ENCODE data around the gene KRTAP10-4.
"Not testable (repeated sequence)": the region's sequence is repeated elsewhere in the genome, so short reads cannot be mapped to it uniquely, and the experiment has no call there.

KRTAP10-4 gene

GRCh38 chr21:44601596-44602462, 28.3 kb downstream of the KRTAP10-4 start:
- DNase-seq, result no peak

GRCh38 chr21:44602463-44602850, 28.9 kb downstream of the KRTAP10-4 start:
- no peak for DNase-seq

GRCh38 chr21:44603109-44603875, 29.8 kb downstream of the KRTAP10-4 start:
- no peak for DNase-seq

- DNase-seq, result no peak
Measured at GRCh38 chr21:44603911-44604310, 30.4 kb downstream of the KRTAP10-4 start.

- DNase-seq, result no peak
Measured at GRCh38 chr21:44606495-44606894, 33.0 kb downstream of the KRTAP10-4 start.

- no peak for DNase-seq
Measured at GRCh38 chr21:44609193-44609592, 35.7 kb downstream of the KRTAP10-4 start.

GRCh38 chr21:44610157-44610843, 36.8 kb downstream of the KRTAP10-4 start:
- not testable (repeated sequence) for DNase-seq

- DNase-seq, result no peak
Measured at GRCh38 chr21:44611551-44611950, 38.0 kb downstream of the KRTAP10-4 start.

- DNase-seq, result no peak
Measured at GRCh38 chr21:44612029-44612486, 38.5 kb downstream of the KRTAP10-4 start, which contains the start of gene KRTAP10-8. KRTAP10-8 (plus strand) TSS chr21:44612079; CDS start chr21:44612101, 22 bp downstream.

- DNase-seq, result no peak
Measured at GRCh38 chr21:44612669-44613229, 39.2 kb downstream of the KRTAP10-4 start.

GRCh38 chr21:44613386-44614155, 40.0 kb downstream of the KRTAP10-4 start:
- no peak for DNase-seq

- no peak for DNase-seq
Measured at GRCh38 chr21:44614161-44614631, 40.7 kb downstream of the KRTAP10-4 start.

GRCh38 chr21:44614961-44615391, 41.4 kb downstream of the KRTAP10-4 start:
- no peak for DNase-seq

GRCh38 chr21:44615466-44615865, 41.9 kb downstream of the KRTAP10-4 start:
- DNase-seq, result no peak

GRCh38 chr21:44615911-44616590, 42.5 kb downstream of the KRTAP10-4 start:
- DNase-seq, result no peak

- no peak for DNase-seq
Measured at GRCh38 chr21:44616591-44616926, 43.0 kb downstream of the KRTAP10-4 start.

- DNase-seq, result no peak
Measured at GRCh38 chr21:44617071-44617501, 43.6 kb downstream of the KRTAP10-4 start.

- no peak for DNase-seq
Measured at GRCh38 chr21:44618504-44618903, 45.0 kb downstream of the KRTAP10-4 start.

- no peak for DNase-seq
Measured at GRCh38 chr21:44618909-44619308, 45.4 kb downstream of the KRTAP10-4 start.

GRCh38 chr21:44619886-44620285, 46.4 kb downstream of the KRTAP10-4 start:
- DNase-seq, result no peak

- DNase-seq, result no peak
Measured at GRCh38 chr21:44623575-44623974, 50.0 kb downstream of the KRTAP10-4 start.
